ENCODE measurements around the gene NUMB.

DNA sequence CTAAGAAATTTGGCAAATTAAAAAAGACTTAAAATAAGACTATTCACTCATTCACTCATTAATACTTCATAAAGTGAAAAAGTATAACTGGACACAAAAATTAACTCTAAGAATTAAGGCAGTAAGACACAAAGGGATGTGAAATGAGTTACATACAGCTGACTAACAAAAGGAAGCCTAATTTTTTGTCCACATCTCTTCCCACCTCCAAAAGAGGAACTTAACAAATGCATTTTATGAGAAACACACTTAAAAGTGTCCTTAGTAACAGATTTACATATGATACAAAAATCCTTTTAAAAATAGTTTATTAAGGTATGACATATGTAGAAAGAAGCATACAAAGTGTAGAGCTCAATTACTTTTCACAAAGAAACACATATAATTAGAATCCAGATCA, 88.9 kb downstream of the NUMB start:
- TF ChIP-seq POLR2A (IDR thresholded peaks at IDR 0.05; ENCODE audit: low read depth, low read length) (no peak), TAF1 (IDR thresholded peaks at IDR 0.05; ENCODE audit: borderline replicate concordance, low read depth, low read length) (no peak)
